ENCODE measurements around the gene MMD2. TPM values are rescaled to one million over a fixed set of nuclear protein-coding genes. Genes with fewer than 3 reads are reported as not detected.

Gene MMD2
- total and polyA plus RNA-seq, 3 experiments from 2014 or later, result not detected

DNA sequence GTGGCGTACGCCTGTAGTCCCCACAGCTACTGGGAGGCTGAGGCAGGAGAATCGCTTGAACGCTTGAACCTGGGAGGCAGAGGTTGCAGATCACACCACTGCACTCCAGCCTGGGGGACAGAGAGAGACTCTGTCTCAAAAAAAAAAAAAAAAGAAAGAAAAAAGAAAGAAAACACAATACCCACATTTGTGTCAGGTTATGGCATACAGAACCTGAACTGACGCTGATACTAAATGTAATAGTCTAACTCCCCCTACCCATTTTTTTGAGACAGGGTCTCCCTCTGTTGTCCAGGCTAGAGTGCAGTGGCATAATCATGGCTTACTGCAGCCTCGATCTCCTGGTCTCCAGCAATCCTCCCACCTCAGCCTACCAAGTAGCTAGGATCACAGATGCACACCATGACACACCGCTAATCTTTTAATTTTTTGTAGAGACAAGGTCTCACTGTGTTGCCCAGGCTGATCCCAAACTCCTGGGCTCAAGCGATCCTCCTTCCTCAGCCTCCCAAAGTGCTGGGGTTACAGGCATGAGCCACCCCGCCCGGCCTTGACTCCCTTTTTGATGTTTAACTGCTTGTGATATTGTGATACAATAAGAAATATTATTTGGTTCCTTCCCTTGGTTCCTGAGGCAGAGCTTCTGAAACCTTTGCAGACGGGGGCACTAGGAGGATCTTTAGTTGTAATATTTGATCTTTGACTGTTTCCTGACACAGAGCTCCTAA lies 6.5 kb upstream of the MMD2 start:
- peaks cover 0 to 1% (median 0%) of the 10 kb centered on the region in 5 donors for H3K9me3 Mint-ChIP-seq
- no peak overlapping the region for H3K4me3 ChIP-seq (ENCODE audit: low read length)
- H3K27me3 Mint-ChIP-seq, result peaks cover 10 to 22% of the 10 kb centered on the region in 2 donors
- DNase-seq, result no peak
- H3K36me3 Mint-ChIP-seq, result no peaks in the 10 kb centered on the region
- no peaks in the 10 kb centered on the region for H3K9me3 ChIP-seq (ENCODE audit: low read length)
- ChIA-PET CTCF (no interaction called here), POLR2A (no interaction called here)
- no peaks in the 10 kb centered on the region for H3K4me1 ChIP-seq (ENCODE audit: insufficient read depth, low read length)
- H3K27me3 ChIP-seq (ENCODE audit: insufficient read depth, low read length, poor library complexity, severe bottlenecking), result peaks cover 4% of the 10 kb centered on the region
- no peak overlapping the region for H3K27ac Mint-ChIP-seq
- peaks cover 0 to 3% (median 3%) of the 10 kb centered on the region in 3 donors for H3K4me1 Mint-ChIP-seq
- H3K36me3 ChIP-seq (ENCODE audit: insufficient read depth, low read length), result no peaks in the 10 kb centered on the region
- no peak overlapping the region for H3K27ac ChIP-seq (ENCODE audit: low read depth, low read length)
- H3K4me3 Mint-ChIP-seq, result no peak overlapping the region

DNA sequence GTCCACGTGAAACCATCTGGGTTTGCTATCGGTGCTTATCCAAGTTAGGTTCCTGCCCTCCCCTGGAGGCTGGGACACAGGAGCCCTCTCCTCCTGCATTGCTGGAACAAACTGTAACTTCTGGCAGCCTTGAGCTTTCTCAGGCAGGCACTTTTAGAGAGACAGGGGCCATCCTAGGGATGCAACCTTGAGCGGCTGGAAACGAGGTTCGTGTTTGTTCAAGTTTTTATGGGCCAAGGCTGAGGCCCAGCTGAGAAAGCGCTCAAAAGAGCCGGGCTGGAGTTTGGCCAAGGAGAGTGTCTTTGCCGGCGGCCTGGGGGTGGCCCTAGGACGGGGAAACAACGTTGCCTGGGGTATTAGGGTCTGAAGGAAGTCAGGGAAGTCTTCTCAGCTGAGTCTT lies 5.5 kb upstream of the MMD2 start:
- H3K27me3 Mint-ChIP-seq, result peaks cover 10 to 25% of the 10 kb centered on the region in 2 donors
- no peak overlapping the region for H3K4me3 ChIP-seq (ENCODE audit: low read length)
- no peaks in the 10 kb centered on the region for H3K9me3 ChIP-seq (ENCODE audit: low read length)
- no peak overlapping the region for H3K27ac ChIP-seq (ENCODE audit: low read depth, low read length)
- H3K36me3 ChIP-seq (ENCODE audit: insufficient read depth, low read length), result no peaks in the 10 kb centered on the region
- H3K4me1 ChIP-seq (ENCODE audit: insufficient read depth, low read length), result no peaks in the 10 kb centered on the region
- H3K4me3 Mint-ChIP-seq, result no peak overlapping the region
- peaks cover 0 to 1% (median 0%) of the 10 kb centered on the region in 5 donors for H3K9me3 Mint-ChIP-seq
- H3K27ac Mint-ChIP-seq, result peak overlapping the region in 1 of 8 donors; percentile 43
- no peak for DNase-seq
- H3K27me3 ChIP-seq (ENCODE audit: insufficient read depth, low read length, poor library complexity, severe bottlenecking), result peaks cover 5% of the 10 kb centered on the region
- ChIA-PET POLR2A (no interaction called here), CTCF (interaction anchor here (0.6 kb wide), 1 partner anchor 8 kb away, joined by 4 read pairs; no protein-coding TSS in a partner anchor)
- H3K36me3 Mint-ChIP-seq, result no peaks in the 10 kb centered on the region
- H3K4me1 Mint-ChIP-seq, result peaks cover 0 to 3% (median 3%) of the 10 kb centered on the region in 3 donors

DNA sequence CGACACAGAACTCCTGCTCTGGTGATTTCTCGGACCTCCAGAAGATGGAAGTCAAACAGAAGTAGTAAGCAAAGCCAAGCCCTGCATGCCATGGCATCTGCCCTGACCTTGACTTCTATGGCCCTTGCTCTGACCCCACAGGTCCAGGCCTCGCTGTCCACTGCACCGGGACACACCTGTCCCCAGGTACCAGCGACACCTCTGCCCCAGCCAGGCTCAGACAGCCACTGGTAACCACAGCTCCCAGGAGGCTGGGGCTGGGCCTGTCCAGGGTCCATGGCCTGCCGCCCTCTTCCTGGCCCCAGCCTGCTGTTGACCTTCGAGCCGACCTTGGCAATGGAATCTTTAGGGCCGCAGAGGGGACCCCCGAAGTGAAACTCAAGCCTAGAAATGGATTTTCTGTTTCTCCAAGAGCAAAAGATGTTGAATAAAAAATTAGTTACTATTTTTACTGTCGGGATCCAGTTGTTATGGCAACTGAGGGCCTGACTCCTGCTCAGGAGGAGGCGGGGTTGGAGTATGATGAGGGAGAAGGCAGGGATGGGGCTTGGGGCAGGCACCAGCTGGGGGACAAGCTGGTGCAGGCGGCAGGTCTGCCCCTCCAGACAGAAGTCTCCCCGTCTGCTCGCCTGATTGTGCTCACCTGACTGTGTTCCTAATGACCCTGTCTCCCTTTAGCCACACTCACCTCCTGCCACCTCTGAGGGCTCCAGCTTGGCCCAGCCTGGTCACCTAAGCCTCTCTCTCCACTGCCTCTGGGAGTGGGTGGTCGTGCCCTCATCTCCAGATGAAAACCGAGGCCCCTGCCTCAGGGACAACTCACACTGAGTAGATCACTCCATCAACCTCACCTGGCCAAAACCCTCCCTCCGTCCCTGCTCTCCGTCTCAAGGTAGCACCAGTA lies 4.1 kb upstream of the MMD2 start:
- no peaks in the 10 kb centered on the region for H3K36me3 ChIP-seq (ENCODE audit: insufficient read depth, low read length)
- Mint-ChIP-seq H3K9me3 (peaks cover 0 to 1% (median 0%) of the 10 kb centered on the region in 5 donors), H3K27ac (no peak overlapping the region), H3K36me3 (no peaks in the 10 kb centered on the region), H3K4me3 (no peak overlapping the region), H3K27me3 (peaks cover 15 to 30% of the 10 kb centered on the region in 2 donors), H3K4me1 (peaks cover 5 to 8% (median 7%) of the 10 kb centered on the region in 3 donors)
- no peak overlapping the region for H3K4me3 ChIP-seq (ENCODE audit: low read length)
- H3K27ac ChIP-seq (ENCODE audit: low read depth, low read length), result no peak overlapping the region
- ChIA-PET POLR2A (no interaction called here), CTCF (no interaction called here)
- no peaks in the 10 kb centered on the region for H3K9me3 ChIP-seq (ENCODE audit: low read length)
- H3K4me1 ChIP-seq (ENCODE audit: insufficient read depth, low read length), result no peaks in the 10 kb centered on the region
- peaks cover 8% of the 10 kb centered on the region for H3K27me3 ChIP-seq (ENCODE audit: insufficient read depth, low read length, poor library complexity, severe bottlenecking)
- no peak for DNase-seq

DNA sequence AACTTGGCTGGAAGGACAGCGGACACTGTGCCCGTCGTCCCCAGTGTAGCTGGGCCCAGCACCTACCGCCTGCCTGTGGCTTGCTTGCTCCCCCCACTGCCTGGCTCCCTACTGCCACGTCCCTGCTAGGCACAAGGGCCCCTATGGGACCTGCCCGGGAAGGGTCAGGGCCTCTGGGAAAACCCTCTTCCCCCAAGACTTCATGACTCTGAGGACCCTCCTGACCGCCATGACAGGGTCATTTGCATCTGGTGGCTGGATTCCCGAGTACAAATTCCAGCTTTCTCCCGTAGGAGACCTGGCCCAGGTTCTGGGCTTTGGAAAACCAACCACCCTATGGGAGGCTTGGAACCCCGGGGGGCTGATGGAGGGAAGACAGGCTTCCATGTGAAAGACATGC lies 1.4 kb upstream of the MMD2 start:
- Mint-ChIP-seq H3K4me1 (peaks cover 5 to 10% (median 6%) of the 10 kb centered on the region in 3 donors), H3K27ac (no peak overlapping the region), H3K4me3 (no peak overlapping the region), H3K36me3 (no peaks in the 10 kb centered on the region), H3K9me3 (peaks cover 0 to 1% (median 0%) of the 10 kb centered on the region in 5 donors), H3K27me3 (peaks cover 35 to 39% of the 10 kb centered on the region in 2 donors)
- H3K27ac ChIP-seq (ENCODE audit: low read depth, low read length), result no peak overlapping the region
- H3K4me3 ChIP-seq (ENCODE audit: low read length), result no peak overlapping the region
- no peaks in the 10 kb centered on the region for H3K9me3 ChIP-seq (ENCODE audit: low read length)
- CTCF ChIA-PET, result interaction anchor here (2.1 kb wide), 1 partner anchor 13 kb away, joined by 6 read pairs; no protein-coding TSS in a partner anchor
- no peaks in the 10 kb centered on the region for H3K4me1 ChIP-seq (ENCODE audit: insufficient read depth, low read length)
- POLR2A ChIA-PET, result no interaction called here
- no peaks in the 10 kb centered on the region for H3K36me3 ChIP-seq (ENCODE audit: insufficient read depth, low read length)
- peaks cover 12% of the 10 kb centered on the region for H3K27me3 ChIP-seq (ENCODE audit: insufficient read depth, low read length, poor library complexity, severe bottlenecking)
- DNase-seq, result no peak

DNA sequence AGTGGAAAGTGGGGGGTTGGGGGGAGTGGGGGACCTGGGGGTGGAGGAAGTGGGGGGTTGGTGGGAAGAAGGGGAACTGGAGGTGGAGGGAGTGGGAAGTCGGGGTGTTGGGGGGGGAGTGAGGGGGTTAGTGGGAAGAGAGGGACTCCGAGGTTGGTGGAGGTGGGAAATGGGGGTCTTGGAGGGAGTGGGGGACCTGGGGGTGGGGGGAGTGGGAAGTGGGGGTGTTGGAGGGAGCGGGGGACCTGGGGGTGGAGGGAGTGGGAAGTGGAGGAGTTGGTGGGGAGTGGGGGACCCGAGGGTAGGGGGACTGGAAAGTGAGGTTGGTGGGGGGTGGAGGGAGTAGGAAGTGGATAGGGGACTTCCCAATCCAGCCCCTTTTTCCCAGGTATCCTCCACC lies 906 bp upstream of the MMD2 start:
- DNase-seq, result no peak
- Mint-ChIP-seq H3K27me3 (peaks cover 38 to 43% of the 10 kb centered on the region in 2 donors), H3K36me3 (no peaks in the 10 kb centered on the region), H3K27ac (no peak overlapping the region), H3K4me3 (no peak overlapping the region), H3K9me3 (peaks cover 0 to 1% (median 0%) of the 10 kb centered on the region in 5 donors), H3K4me1 (peaks cover 5 to 10% (median 6%) of the 10 kb centered on the region in 3 donors)
- no peak overlapping the region for H3K27ac ChIP-seq (ENCODE audit: low read depth, low read length)
- POLR2A ChIA-PET, result no interaction called here
- no peaks in the 10 kb centered on the region for H3K4me1 ChIP-seq (ENCODE audit: insufficient read depth, low read length)
- H3K9me3 ChIP-seq (ENCODE audit: low read length), result no peaks in the 10 kb centered on the region
- no peaks in the 10 kb centered on the region for H3K36me3 ChIP-seq (ENCODE audit: insufficient read depth, low read length)
- no peak overlapping the region for H3K4me3 ChIP-seq (ENCODE audit: low read length)
- CTCF ChIA-PET, result interaction anchor here (2.1 kb wide), 1 partner anchor 14 kb away, joined by 6 read pairs; no protein-coding TSS in a partner anchor
- peaks cover 12% of the 10 kb centered on the region for H3K27me3 ChIP-seq (ENCODE audit: insufficient read depth, low read length, poor library complexity, severe bottlenecking)

DNA sequence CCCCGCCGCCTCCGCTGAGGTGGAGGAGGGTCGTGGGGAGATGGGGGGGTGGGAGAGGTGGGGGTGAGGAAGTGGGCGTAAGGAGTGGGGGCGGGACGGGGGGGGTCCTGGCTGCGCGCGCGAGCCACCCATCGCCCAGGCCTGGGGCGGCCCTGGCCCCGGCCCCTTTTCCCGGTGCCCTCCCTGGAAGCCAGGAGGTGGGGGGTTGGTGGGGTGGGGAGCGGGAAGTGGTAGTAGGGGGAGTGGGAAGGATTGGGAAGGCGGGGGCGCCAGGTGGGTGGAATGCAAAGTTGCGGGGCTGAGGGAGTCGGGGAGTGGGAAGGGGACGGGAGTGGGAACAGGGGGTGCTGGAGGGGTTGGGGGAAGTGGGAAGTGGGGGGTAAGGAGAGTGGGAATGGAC lies 319 bp upstream of the MMD2 start:
- H3K4me3 ChIP-seq (ENCODE audit: low read length), result no peak overlapping the region
- H3K36me3 ChIP-seq (ENCODE audit: insufficient read depth, low read length), result no peaks in the 10 kb centered on the region
- POLR2A ChIA-PET, result no interaction called here
- Mint-ChIP-seq H3K4me3 (peak overlapping the region in 1 of 7 donors; percentile 27), H3K9me3 (no peaks in the 10 kb centered on the region), H3K27ac (no peak overlapping the region), H3K36me3 (no peaks in the 10 kb centered on the region), H3K27me3 (peaks cover 42 to 45% of the 10 kb centered on the region in 2 donors), H3K4me1 (peaks cover 5 to 10% (median 6%) of the 10 kb centered on the region in 3 donors)
- H3K4me1 ChIP-seq (ENCODE audit: insufficient read depth, low read length), result no peaks in the 10 kb centered on the region
- DNase-seq, result no peak
- H3K9me3 ChIP-seq (ENCODE audit: low read length), result no peaks in the 10 kb centered on the region
- CTCF ChIA-PET, result no interaction called here
- H3K27ac ChIP-seq (ENCODE audit: low read depth, low read length), result no peak overlapping the region
- peaks cover 12% of the 10 kb centered on the region for H3K27me3 ChIP-seq (ENCODE audit: insufficient read depth, low read length, poor library complexity, severe bottlenecking)

DNA sequence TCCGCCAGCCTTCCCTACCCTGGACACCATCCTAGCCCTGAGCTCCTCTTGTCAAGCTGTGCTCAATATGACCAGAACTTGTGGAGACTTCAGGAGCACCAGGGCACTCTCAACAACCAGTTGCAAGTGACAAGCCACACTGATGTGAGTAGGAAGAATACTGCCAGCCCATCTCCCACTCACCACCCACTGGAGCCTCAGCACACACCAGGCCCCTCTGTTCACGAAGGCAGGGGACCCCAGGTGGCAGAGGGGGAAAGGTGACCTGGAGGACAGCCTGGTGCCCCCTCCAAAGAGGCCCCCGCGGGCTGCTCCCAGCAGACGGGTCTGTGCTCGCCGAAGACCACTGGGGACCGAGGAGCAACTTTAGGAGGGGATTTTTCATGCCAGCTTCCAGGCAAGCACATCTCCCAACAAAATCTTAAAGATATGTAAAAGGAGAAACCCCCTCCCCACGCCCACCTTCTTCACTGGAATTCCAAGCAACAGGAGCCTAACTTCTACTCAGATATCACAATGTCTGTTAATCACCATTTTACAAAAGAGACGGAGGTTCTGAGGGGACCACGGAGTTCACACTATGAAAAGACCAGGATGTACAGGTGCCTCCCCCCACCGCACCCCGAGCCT lies 1.0 kb downstream of the MMD2 start:
- CTCF ChIA-PET, result interaction anchor here (1.4 kb wide), 1 partner anchor 16 kb away, joined by 4 read pairs; no protein-coding TSS in a partner anchor
- Histone ChIP-seq H3K36me3 (ENCODE audit: insufficient read depth, low read length) (no peaks in the 10 kb centered on the region), H3K9me3 (ENCODE audit: low read length) (no peaks in the 10 kb centered on the region), H3K4me3 (ENCODE audit: low read length) (no peak overlapping the region), H3K27me3 (ENCODE audit: insufficient read depth, low read length, poor library complexity, severe bottlenecking) (peaks cover 12% of the 10 kb centered on the region), H3K4me1 (ENCODE audit: insufficient read depth, low read length) (no peaks in the 10 kb centered on the region), H3K27ac (ENCODE audit: low read depth, low read length) (no peak overlapping the region)
- H3K4me1 Mint-ChIP-seq, result peaks cover 5 to 10% (median 6%) of the 10 kb centered on the region in 3 donors
- no peak for DNase-seq
- H3K36me3 Mint-ChIP-seq, result peaks cover 0 to 3% (median 2%) of the 10 kb centered on the region in 3 donors
- H3K27me3 Mint-ChIP-seq, result peaks cover 47% of the 10 kb centered on the region in 2 donors
- H3K4me3 Mint-ChIP-seq, result peak overlapping the region in 6 of 7 donors; percentile 60 to 76 (median 66)
- no peak overlapping the region for H3K27ac Mint-ChIP-seq
- POLR2A ChIA-PET, result no interaction called here
- peaks cover 0 to 3% (median 0%) of the 10 kb centered on the region in 5 donors for H3K9me3 Mint-ChIP-seq

Measured in CD8-positive, alpha-beta memory T cell (primary cell).